ENCODE results near the gene IFT122.
A peak's percentile ranks its signal among the peaks of the same experiment; 100 is the strongest.
"Not testable (repeated sequence)": the region's sequence is repeated elsewhere in the genome, so short reads cannot be mapped to it uniquely, and the experiment has no call there.

The IFT122 gene

GRCh38 chr3:129483870-129484269 lies 43.8 kb downstream of the IFT122 start:
- Mint-ChIP-seq H3K36me3 (ENCODE audit: low read depth) (peaks cover 4% of the 10 kb centered on the region), H3K4me1 (ENCODE audit: low read depth) (peaks cover 5% of the 10 kb centered on the region), H3K27me3 (ENCODE audit: low read depth) (no peaks in the 10 kb centered on the region), H3K9me3 (no peaks in the 10 kb centered on the region), H3K4me3 (no peak overlapping the region), H3K27ac (no peak overlapping the region)
- DNase-seq (ENCODE audit: low spot score), result no peak

- not testable (repeated sequence) for H3K4me3 Mint-ChIP-seq; H3K4me1 Mint-ChIP-seq (ENCODE audit: low read depth); DNase-seq (ENCODE audit: low spot score); H3K27me3 Mint-ChIP-seq (ENCODE audit: low read depth); H3K27ac Mint-ChIP-seq; H3K36me3 Mint-ChIP-seq (ENCODE audit: low read depth); H3K9me3 Mint-ChIP-seq
Measured at GRCh38 chr3:129485146-129485545, 45.1 kb downstream of the IFT122 start.

DNA sequence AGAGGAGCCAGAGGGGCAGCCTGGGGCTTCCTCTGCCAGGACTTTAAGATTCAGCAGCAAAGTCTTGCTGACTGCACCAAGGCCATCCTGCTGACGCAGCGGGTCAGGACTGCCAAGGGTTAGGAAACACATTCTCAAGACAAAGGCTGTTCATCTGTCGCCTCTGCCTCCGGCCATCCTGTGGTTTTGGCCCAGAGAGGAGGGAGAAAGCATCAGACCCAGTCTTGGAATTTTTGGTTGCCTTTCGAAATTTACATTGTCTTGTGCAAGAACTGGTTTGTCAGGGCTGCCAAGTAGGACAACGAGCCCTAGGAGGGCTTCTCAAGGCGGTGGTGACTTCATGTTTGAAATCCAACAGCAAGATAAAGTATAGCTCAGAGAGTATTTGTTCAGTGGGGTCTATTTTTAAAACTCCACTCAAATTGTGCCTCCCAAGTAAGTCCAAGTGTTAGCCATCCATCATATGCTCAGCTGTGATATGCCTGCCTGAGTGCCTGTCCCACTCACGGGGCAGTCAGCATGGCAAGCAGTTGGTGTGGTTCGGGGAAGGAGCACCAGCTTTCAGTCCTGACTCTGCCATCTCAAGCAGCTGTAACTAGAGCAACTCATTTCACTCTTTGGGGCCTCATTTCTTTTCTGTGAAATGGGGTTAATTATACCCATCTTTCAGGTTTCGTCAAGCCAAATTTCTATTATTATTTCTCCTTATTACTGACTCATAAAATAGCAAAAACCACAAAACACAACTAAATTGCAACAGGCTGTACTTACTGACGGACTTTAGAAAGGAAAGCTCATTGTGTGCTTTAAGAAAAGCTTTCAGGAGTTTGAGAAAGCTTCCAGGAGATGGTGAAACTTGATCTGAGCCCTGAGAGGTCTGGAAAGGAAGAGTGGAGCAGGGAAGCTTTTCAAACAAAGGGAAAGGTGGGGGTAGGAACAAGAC lies 46.0 kb downstream of the IFT122 start:
- Mint-ChIP-seq H3K36me3 (ENCODE audit: low read depth) (peaks cover 4% of the 10 kb centered on the region), H3K9me3 (no peaks in the 10 kb centered on the region), H3K4me3 (no peak overlapping the region), H3K27ac (no peak overlapping the region), H3K4me1 (ENCODE audit: low read depth) (peaks cover 5% of the 10 kb centered on the region), H3K27me3 (ENCODE audit: low read depth) (no peaks in the 10 kb centered on the region)
- DNase-seq (ENCODE audit: low spot score), result no peak

DNA sequence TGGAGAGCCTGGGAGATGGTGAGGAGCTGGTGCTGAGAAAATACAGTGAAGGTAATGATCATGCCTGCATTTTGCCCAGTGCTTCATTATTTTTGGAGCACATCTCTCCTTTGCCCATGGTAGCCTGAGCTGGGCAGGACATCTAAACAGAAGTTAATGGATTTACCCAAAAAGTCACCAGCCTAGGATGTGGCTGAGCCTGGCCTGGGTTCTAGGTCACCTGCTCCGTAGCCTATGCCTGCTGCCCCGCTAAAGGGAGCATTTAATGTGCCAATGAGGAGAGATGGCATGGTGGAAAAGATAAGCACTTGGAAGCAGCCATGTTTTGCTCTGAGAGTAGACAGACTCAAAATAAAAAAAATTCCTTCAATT lies 46.6 kb downstream of the IFT122 start:
- Mint-ChIP-seq H3K4me1 (ENCODE audit: low read depth) (peaks cover 5% of the 10 kb centered on the region), H3K36me3 (ENCODE audit: low read depth) (peaks cover 4% of the 10 kb centered on the region), H3K4me3 (no peak overlapping the region), H3K27me3 (ENCODE audit: low read depth) (no peaks in the 10 kb centered on the region), H3K27ac (no peak overlapping the region), H3K9me3 (no peaks in the 10 kb centered on the region)
- no peak for DNase-seq (ENCODE audit: low spot score)

GRCh38 chr3:129487183-129487867 lies 47.3 kb downstream of the IFT122 start:
- H3K27me3 Mint-ChIP-seq (ENCODE audit: low read depth), result no peaks in the 10 kb centered on the region
- DNase-seq (ENCODE audit: low spot score), result no peak
- H3K27ac Mint-ChIP-seq, result no peak overlapping the region
- no peak overlapping the region for H3K4me3 Mint-ChIP-seq
- H3K36me3 Mint-ChIP-seq (ENCODE audit: low read depth), result no peaks in the 10 kb centered on the region
- no peaks in the 10 kb centered on the region for H3K4me1 Mint-ChIP-seq (ENCODE audit: low read depth)
- no peaks in the 10 kb centered on the region for H3K9me3 Mint-ChIP-seq

GRCh38 chr3:129487868-129488335 lies 47.9 kb downstream of the IFT122 start:
- DNase-seq (ENCODE audit: low spot score); H3K9me3 Mint-ChIP-seq; H3K27me3 Mint-ChIP-seq (ENCODE audit: low read depth); H3K27ac Mint-ChIP-seq; H3K36me3 Mint-ChIP-seq (ENCODE audit: low read depth); H3K4me3 Mint-ChIP-seq; H3K4me1 Mint-ChIP-seq (ENCODE audit: low read depth): not testable (repeated sequence)

- H3K27me3 Mint-ChIP-seq (ENCODE audit: low read depth); H3K27ac Mint-ChIP-seq; DNase-seq (ENCODE audit: low spot score); H3K4me3 Mint-ChIP-seq; H3K36me3 Mint-ChIP-seq (ENCODE audit: low read depth); H3K4me1 Mint-ChIP-seq (ENCODE audit: low read depth); H3K9me3 Mint-ChIP-seq: not testable (repeated sequence)
Measured at GRCh38 chr3:129489258-129489657, 49.2 kb downstream of the IFT122 start.

GRCh38 chr3:129490273-129490675 lies 50.2 kb downstream of the IFT122 start:
- no peak overlapping the region for H3K4me3 Mint-ChIP-seq
- no peaks in the 10 kb centered on the region for H3K4me1 Mint-ChIP-seq (ENCODE audit: low read depth)
- no peaks in the 10 kb centered on the region for H3K36me3 Mint-ChIP-seq (ENCODE audit: low read depth)
- DNase-seq (ENCODE audit: low spot score), result peak; percentile 23
- H3K9me3 Mint-ChIP-seq, result no peaks in the 10 kb centered on the region
- H3K27me3 Mint-ChIP-seq (ENCODE audit: low read depth), result no peaks in the 10 kb centered on the region
- H3K27ac Mint-ChIP-seq, result no peak overlapping the region

DNA sequence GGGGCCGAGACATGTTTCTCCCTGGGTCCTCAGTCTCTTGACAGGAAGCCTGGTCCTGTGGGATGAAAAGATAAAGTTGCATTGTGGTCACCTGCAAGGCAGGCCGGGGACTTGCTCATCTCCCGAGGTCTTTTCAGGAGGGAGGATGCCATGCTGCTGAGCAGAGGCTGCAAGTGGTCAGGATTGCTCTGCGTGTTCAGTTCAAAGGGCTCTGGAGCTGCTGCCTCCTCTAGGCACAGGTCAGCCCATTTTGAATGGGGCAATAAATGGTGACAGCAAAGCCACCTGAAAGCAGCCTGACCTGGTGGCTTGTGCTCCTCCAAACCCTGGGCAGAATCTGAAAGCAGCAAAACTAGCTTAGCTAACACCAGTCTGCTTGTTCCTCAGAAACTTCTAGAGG lies 51.1 kb downstream of the IFT122 start:
- not testable (repeated sequence) for H3K36me3 Mint-ChIP-seq (ENCODE audit: low read depth); H3K9me3 Mint-ChIP-seq; H3K27ac Mint-ChIP-seq; H3K4me3 Mint-ChIP-seq; H3K27me3 Mint-ChIP-seq (ENCODE audit: low read depth); DNase-seq (ENCODE audit: low spot score); H3K4me1 Mint-ChIP-seq (ENCODE audit: low read depth)

DNA sequence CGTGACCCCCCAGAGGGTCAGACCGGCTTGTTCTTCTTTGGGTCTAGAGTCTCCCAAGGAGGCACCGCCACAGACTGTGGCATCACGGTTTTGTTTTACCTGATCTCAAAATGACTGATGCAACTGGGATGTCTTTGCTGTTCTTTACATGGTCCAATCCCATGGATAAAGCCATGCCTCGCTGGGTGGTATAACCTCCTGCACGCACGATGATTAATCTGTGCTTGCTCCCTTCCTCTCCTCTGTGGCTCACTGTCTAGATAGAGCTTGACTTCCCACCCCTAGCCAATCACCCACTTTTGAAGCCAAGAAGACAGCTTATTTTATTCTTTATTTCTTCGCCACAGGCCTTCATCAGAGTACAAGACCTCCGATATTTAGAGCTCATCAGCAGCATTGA lies 51.8 kb downstream of the IFT122 start:
- no peak overlapping the region for H3K4me3 Mint-ChIP-seq
- H3K27me3 Mint-ChIP-seq (ENCODE audit: low read depth), result no peaks in the 10 kb centered on the region
- DNase-seq (ENCODE audit: low spot score), result no peak
- H3K4me1 Mint-ChIP-seq (ENCODE audit: low read depth), result no peaks in the 10 kb centered on the region
- H3K27ac Mint-ChIP-seq, result no peak overlapping the region
- H3K36me3 Mint-ChIP-seq (ENCODE audit: low read depth), result no peaks in the 10 kb centered on the region
- H3K9me3 Mint-ChIP-seq, result no peaks in the 10 kb centered on the region

- Mint-ChIP-seq H3K36me3 (ENCODE audit: low read depth) (no peaks in the 10 kb centered on the region), H3K27me3 (ENCODE audit: low read depth) (no peaks in the 10 kb centered on the region), H3K9me3 (no peaks in the 10 kb centered on the region), H3K27ac (no peak overlapping the region), H3K4me3 (no peak overlapping the region), H3K4me1 (ENCODE audit: low read depth) (no peaks in the 10 kb centered on the region)
- DNase-seq (ENCODE audit: low spot score), result no peak
Measured at GRCh38 chr3:129492691-129493090, 52.7 kb downstream of the IFT122 start.

DNA sequence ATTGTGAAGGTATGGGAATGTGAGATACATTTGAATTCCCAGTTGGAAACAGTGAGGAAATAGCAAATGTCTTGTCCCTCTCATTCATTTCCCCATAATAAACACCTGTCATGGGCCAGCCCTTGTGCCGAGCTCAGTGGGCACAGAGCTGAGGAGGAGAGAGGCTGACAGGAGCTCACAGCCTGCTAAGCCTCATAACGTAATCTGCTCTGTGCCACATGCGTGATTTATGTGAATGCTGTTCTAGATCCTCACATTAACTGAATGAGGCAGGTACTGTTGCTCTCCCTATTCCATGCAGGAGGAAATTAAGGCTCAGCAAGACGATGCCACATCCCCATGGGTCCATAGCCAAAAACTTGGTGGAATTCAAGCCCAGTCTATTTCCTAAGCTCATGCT lies 53.2 kb downstream of the IFT122 start:
- Mint-ChIP-seq H3K27me3 (ENCODE audit: low read depth) (no peaks in the 10 kb centered on the region), H3K9me3 (no peaks in the 10 kb centered on the region), H3K36me3 (ENCODE audit: low read depth) (no peaks in the 10 kb centered on the region), H3K27ac (no peak overlapping the region), H3K4me3 (no peak overlapping the region), H3K4me1 (ENCODE audit: low read depth) (no peaks in the 10 kb centered on the region)
- DNase-seq (ENCODE audit: low spot score), result no peak

DNA sequence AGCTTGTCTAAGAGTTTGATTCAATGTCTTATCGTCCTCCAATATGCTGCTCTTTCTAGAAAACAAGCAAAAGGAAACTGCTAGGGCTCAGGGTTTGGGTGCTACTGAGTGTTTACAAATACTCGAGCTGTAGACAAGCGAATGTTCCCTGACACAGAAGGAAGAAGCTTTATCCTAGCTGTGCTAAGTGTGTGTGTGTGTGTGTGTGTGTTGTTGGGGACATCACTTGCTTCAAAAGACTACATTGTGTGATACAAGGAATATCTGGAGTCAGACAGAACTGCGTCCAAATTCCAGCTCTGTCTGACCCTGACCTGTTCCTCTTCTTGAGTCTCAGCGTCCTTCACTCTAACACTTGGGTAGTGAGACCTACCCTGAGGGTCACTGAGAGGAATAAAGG lies 54.5 kb downstream of the IFT122 start:
- not testable (repeated sequence) for DNase-seq (ENCODE audit: low spot score); H3K4me3 Mint-ChIP-seq; H3K4me1 Mint-ChIP-seq (ENCODE audit: low read depth); H3K27me3 Mint-ChIP-seq (ENCODE audit: low read depth); H3K27ac Mint-ChIP-seq; H3K9me3 Mint-ChIP-seq; H3K36me3 Mint-ChIP-seq (ENCODE audit: low read depth)

DNA sequence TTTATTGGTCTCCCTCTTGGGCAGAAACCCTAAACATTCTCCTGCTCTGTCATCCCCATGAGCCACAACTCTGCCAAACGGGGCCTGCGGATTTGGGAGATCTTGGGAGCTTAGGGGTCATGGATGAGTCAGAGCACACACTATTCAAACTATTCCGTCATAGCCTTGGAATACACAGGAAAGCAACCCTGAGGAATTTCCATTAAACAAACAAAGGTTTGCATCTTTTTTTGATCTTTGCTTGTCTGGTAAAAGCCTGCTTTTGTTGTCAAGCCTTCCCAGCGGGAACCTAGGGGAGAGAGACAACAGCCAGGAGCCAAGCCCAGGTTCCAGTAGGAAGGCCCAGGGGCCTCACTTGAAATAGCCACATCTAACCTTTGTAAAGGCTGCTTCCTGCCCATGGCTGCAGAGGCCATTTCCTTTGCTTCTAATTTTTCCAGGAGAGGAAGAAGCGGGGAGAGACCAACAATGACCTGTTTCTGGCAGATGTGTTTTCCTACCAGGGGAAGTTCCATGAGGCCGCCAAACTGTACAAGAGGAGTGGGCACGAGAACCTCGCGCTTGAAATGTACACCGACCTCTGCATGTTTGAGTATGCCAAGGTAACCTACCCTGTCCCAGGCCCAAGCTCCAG lies 55.1 kb downstream of the IFT122 start:
- not testable (repeated sequence) for DNase-seq (ENCODE audit: low spot score); H3K36me3 Mint-ChIP-seq (ENCODE audit: low read depth); H3K4me3 Mint-ChIP-seq; H3K27ac Mint-ChIP-seq; H3K27me3 Mint-ChIP-seq (ENCODE audit: low read depth); H3K4me1 Mint-ChIP-seq (ENCODE audit: low read depth); H3K9me3 Mint-ChIP-seq

Measured in T-helper 2 cell treated with Interferon-gamma antibody and Interleukin-4, amounts not matched to agents 5 μg/mL and 100 μg/mL, for 36 hours (primary cell).